Measurements from ENCODE around the gene KYNU. TPM values are rescaled to one million over a fixed set of nuclear protein-coding genes. Genes with fewer than 3 reads are reported as not detected.
"Not testable (repeated sequence)": the region's sequence is repeated elsewhere in the genome, so short reads cannot be mapped to it uniquely, and the experiment has no call there.

The KYNU gene
- polyA plus RNA-seq, 3 donors, result 5.6 to 6.3 (median 6.2) TPM

DNA sequence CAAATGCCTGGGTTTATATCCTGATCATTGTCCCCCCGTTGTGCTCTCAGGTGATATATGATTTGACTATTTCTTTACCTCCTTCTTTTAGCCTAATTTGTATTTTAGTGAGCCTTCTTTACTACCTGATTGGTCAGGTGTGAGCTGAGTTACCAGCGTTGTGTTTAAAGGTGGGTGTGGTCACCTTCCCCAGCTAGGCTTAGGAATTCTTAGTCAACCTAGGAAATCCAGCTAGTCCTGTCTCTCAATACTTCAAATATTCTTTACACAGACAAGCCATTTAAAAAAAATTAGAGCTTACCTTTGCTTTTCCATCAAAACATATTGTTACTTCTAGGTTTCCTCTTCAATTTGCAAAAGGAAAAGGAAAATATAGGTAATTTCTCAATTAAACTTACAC lies 30.2 kb downstream of the KYNU start:
- no peak for DNase-seq

GRCh38 chr2:142914507-142915313 lies 37.2 kb downstream of the KYNU start:
- no peak for DNase-seq

DNA sequence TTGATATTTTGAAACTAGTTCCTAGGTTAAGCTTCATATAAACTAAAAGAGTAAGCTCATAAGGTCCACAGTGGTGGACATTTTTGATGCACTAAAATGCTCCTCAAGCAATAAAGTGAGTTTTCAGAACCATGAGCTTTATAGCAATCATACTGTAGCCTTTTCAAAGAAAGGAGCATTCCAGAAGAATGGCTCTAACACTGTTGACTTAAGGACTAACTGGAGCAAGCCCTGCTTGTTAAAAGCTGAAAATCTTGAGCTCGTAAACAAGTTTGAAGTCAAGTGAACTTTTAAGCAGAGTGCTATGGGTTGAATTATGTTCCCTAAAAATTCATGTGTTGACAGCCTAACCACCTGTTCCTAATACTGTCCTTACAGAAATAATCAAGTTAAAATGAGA lies 38.0 kb downstream of the KYNU start:
- DNase-seq, result no peak

- no peak for DNase-seq
These were observed 41.2 kb downstream of the KYNU start for GRCh38 chr2:142918624-142919023.

DNA sequence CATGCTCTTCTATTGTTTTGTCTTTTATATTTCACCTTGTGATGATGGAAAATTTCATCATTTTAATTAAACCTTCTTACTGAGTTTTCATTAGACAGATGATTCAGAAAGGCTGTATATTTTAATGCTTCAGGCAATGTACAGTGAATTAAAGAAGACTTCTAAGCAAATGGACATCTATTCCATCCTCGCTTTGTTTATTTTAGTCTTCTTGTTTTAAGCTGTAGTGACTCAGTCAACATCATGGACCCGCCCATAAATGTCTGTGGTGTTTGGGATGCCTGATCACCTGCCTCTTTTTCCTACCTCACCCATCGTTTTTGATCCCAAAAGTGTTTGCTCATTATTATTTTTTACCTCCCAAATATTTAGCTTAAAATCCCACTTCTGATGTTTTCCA lies 43.1 kb downstream of the KYNU start:
- no peak for DNase-seq

GRCh38 chr2:142926445-142926844 lies 49.0 kb downstream of the KYNU start:
- DNase-seq, result no peak

DNA sequence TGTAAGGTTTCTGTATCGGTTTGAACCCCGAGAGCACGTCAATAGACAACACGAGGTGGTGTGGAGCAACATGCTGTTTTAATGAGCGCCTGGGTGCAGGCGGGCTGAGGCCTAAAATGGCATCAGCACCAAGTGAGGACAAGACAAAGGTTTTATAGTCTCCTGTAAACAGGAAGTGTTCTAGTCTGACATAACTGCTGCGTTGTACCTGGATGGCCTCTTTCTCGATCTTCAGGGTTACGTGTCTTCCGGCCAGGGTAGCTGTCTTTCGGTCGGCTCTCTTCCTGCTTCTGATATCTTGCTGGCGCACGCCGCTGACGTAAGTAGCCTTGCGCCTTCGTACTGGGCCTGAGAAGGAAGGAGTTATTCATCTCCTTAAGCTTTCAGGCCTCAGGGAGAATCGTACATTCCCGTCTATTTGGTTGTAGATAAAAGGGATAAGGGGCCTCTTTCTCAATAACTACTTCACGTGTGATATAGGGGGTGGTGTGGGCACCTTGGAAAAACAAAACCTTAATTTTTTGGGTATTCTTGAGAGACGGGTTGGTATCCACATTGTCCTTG lies 53.5 kb downstream of the KYNU start:
- DNase-seq, result no peak

- DNase-seq, result no peak
These were observed 56.5 kb downstream of the KYNU start for GRCh38 chr2:142933916-142934315.

DNA sequence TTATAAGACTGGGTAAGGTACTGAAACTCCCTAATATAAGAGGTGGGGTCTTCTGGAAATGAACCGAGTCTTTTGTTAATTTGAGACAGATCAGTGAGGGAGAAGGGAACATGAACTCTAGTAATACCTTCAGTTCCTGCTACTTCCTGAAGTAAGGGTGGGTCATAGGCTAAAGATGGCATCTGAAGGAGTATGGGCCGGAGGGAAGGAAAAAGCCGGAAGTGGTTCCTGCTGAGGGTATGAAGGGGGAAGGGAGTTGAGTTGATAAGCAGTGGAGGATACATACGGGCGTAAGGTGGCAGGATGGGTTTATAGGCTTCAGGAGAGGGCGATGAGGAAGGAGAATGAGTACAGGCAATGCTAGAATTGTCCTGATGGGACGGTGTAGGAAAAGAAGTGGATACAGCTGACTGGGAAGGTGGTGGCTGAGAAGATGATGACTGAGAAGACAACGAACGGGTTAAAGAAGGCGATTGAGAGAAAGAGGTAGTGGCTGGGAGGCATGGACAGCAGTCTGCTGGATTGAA lies 58.2 kb downstream of the KYNU start:
- no peak for DNase-seq

DNA sequence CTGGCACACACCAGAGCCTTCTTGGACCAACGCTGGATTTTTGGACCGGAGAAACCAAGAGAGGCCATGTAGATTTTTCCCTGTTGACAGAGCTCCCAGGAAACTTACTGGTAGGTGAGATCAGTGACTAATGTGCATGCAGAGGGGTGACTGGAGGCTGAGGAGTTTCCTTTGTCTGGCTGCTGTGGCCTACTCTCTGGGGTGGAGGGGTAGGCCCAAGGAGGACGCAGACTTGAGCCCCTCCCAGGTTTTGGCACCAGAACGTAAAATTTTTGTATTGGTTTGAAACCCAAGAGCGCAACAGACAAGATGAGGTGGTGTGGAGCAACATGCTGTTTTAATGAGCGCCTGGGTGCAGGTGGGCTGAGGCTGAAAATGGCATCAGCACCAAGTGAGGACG lies 59.2 kb downstream of the KYNU start:
- DNase-seq, result no peak

DNA sequence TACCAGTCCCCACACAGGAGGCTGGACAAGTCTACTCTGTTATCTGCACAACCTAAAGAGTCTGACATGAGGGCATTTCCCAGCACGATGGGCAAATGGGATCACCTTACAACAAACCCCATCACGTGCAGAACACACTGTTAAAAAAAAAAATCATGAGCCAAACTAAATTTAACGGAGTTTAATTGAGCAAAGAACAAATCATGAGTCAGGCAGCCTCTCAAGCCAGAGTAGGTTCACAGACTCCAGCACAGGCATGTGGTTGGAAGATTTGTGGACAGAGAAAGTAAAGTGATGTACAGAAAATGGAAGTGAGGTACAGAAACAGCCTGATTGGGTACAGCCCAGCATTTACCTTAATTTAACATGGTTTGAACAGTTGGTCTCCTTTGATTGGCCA lies 59.9 kb downstream of the KYNU start:
- DNase-seq, result no peak

DNA sequence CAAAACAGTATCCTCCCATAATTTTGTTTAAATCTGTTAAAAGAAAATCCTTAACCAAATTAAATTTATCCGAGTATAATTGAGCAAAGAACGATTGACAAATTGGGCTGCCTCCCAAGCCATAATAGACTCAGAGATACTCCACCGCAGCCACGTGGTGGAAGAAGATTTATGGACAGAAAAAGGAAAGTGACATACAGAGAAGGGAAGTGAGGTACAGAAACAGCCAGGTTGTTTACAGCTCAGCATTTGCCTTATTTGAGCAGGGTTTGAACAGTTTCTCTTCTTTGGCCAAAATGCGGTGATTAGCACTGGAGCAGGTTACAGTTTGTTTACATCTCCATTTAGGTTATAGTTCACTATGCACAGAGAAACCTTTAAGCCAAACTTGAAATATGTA lies 60.8 kb downstream of the KYNU start:
- no peak for DNase-seq

DNA sequence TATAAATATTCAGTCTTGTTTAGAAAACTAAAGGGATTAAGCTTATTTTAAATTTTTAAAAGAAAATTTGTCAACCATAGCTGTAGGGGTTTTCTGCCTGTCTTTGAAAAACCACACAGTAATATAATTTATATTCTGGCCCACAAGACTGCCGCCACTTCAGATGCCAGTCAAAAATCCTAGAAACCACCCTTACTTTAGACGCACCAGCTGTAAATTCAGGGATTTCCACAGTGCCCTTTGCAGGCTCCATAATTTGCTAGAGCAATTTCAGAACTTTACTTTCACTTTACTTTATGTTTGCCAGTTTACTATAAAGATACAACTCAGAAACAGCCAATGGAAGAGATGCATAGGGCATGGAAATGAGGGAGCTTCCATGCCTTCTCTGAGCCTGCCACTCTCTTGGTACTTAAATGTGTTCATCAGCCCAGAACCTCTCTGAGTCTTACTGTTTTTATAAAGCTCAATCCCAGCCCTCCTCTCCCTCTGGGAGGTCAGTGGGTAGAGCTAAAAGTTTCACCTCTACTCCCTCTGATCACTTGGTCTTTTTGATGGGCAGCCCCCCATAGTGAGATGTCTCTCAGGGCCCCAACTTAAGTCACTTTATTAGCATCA lies 63.3 kb downstream of the KYNU start:
- DNase-seq, result no peak

- no peak for DNase-seq
These were observed 65.2 kb downstream of the KYNU start for GRCh38 chr2:142942690-142943089.

DNA sequence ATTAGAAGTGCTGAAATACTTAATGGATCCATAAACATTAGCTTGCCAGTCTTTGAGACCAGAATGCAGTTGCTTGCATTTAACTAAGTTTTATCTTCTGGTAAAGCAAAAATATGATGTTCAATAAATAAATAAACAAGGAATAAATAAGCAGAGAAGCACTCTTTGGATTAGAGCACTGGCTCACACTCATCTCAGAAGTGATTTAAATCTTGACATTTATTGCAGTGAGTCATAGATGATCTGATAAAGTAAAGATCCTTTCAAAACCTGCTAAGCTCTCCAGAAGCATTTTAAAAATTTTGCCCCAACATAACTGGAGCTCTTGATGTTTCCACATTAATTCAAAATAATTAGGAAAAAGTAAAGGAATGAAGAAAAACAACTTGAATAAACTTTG lies 66.8 kb downstream of the KYNU start:
- DNase-seq, result no peak

DNA sequence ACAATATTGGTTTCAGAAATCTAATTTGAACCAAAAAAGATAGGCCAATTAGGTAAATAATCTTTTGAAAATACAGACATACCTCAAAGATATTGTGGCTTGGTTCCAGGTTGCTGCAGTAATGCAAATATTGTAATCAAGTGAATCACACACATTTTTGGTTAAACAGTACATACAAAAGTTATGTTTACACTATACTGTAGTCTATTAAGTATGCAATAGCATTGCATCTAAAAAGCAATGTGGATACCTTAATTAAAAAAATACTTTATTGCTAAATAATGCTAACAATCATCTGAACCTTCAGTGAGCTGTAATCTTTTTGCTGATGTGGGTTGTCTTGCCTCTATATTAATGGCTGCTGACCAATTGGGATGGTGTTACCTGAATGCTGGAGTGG lies 67.3 kb downstream of the KYNU start:
- DNase-seq, result no peak

DNA sequence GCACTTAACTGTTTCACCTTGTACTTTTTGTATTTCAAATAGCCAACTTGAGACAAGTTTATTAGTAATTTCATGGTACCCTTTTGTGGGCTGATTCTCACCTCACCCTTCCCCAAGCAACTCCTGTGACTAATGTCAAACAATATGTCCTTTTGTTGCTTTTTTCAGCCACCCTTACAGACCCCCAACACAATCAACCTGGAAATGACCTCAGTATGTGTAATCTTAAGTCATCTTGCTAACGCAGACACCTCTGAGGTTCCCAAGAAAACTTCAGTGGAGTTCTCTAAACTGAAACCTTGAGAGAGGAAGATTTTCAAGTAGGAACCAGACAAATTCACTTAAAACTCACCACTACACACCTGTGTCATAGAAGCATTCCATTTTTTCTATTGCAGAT lies 69.5 kb downstream of the KYNU start:
- DNase-seq, result no peak

DNA sequence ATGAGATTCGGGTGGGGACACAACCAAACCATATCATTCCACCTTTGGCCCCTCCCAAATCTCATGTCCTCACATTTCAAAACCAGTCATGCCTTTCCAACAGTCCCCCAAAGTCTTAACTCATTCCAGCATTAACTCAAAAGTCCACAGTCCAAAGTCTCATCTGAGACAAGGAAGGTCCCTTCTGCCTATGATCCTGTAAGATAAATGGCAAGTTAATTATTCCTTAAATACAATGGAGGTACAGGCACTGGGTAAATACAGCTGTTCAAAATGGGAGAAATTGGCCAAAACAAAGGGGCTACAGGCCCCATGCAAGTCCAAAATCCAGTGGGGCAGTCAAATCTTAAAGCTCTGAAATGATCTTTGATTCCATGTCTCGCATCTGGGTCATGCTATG lies 71.3 kb downstream of the KYNU start:
- not testable (repeated sequence) for DNase-seq

DNA sequence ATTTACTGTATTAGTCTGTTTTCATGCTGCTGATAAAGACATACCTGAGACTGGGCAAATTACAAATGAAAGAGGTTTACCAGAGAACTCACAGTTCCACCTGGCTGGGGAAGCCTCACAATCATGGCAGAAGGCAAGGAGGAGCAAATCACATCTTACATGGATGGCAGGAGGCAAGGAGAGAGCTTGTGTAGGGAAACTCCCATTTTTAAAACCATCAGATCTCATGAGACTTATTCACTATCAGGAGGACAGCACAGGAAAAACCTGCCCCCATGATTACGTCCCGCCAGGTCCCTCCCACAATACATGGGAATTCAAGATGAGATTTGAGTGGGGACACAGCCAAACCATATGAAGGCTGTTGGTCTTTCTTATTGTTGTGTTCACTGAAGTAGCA lies 72.9 kb downstream of the KYNU start:
- DNase-seq, result not testable (repeated sequence)

- no peak for DNase-seq
These were observed 73.9 kb downstream of the KYNU start for GRCh38 chr2:142951190-142952007.

DNA sequence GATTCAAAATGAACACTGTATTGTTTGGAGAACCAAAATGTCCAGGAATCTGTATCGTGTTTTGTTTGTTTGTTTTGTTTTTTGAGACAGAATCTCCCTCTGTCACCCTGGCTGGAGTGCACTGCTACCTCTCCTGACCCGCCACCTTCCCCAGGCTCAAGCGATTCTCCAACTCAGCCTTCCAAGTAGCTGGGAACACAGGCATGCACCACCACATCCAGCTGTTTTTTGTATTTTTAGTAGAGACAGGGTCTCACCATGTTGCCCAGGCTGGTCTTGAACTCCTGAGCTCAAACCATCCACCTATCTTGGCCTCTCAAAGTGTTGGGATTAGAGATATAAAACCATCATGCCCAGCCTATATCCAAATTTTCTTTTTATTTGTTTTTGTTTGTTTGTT lies 74.6 kb downstream of the KYNU start:
- DNase-seq, result no peak

DNA sequence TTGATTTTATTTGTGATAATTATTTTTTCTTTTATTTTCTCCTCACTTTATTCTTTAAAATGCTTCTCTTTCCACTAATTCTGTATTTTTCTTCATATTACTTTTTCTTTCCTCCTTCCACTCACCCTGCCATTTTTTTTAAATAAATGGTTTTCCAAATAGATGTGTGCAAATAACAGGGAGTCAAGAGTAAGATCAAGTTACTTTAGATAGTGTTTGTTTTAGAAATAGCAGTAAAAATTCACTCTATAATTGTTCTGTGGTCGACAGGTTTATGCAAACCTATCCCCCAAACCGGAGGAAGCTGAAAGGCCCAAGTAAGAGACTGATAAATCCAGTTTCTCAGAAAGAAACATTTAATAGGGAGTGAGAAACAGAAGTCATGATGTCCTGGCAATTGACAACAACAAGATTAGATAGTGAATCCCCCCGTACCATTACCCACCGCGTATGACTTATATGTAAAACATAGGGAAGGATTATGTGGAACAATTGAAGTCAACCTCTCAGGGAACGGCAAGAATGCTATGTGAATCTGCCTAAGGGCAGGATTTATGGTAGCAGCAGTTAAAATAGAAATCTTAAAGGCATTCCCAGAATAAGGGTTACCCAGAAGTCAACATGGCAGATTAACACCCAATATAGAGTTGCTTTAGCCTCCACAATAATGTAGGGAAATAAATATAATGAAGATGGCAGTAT lies 75.5 kb downstream of the KYNU start:
- no peak for DNase-seq

All from renal pelvis (tissue), 4 donors.